GM12891 (cell line): ENCODE results near the gene CFHR3.
"Not testable (repeated sequence)": the region's sequence is repeated elsewhere in the genome, so short reads cannot be mapped to it uniquely, and the experiment has no call there.

Experiments used
- DNase-seq: peaks from one replicate; pipeline ENCODE4 v3.0.0; 2011; ENCODE audit warnings: low spot score; ENCODE audit not compliant: insufficient read length
- FAIRE-seq: peaks from 2 replicates; lab custom pipeline; 2011; peaks lifted over from hg19 to GRCh38; lab: Jason Lieb, UNC
- PAX5 ChIP-seq: IDR thresholded peaks from 2 replicates; pipeline ENCODE4 v1.6.1; 2011; ENCODE audit warnings: low read length, moderate library complexity, mild to moderate bottlenecking; ENCODE audit not compliant: insufficient read depth, severe bottlenecking
- POLR2A ChIP-seq: IDR thresholded peaks from 2 replicates; pipeline ENCODE4 v1.6.1; 2011; ENCODE audit warnings: low read depth, low read length, control low read depth
- POLR2AphosphoS5 ChIP-seq: IDR thresholded peaks from 2 replicates; pipeline ENCODE4 v1.6.1; 2011; ENCODE audit warnings: low read depth, low read length, control low read depth
- POU2F2 ChIP-seq: IDR thresholded peaks from 2 replicates; pipeline ENCODE4 v1.6.1; 2011; ENCODE audit warnings: low read depth, mild to moderate bottlenecking, control low read depth, low read length, moderate library complexity
- SPI1 ChIP-seq: IDR thresholded peaks from 2 replicates; pipeline ENCODE4 v1.6.1; 2011; ENCODE audit warnings: low read depth, low read length, control low read depth
- TAF1 ChIP-seq: IDR thresholded peaks from 2 replicates; pipeline ENCODE4 v1.6.1; 2011; ENCODE audit warnings: low read depth, low read length, control low read depth

Gene CFHR3

GRCh38 chr1:196774175-196774574, 465 bp upstream of the CFHR3 start:
- DNase-seq (no peak), FAIRE-seq (no peak)
- TF ChIP-seq PAX5 (no peak), SPI1 (no peak), POU2F2 (no peak), TAF1 (no peak), POLR2A (no peak), POLR2AphosphoS5 (no peak)

- FAIRE-seq = no peak
- TF ChIP-seq POU2F2 (no peak), TAF1 (no peak), SPI1 (no peak), POLR2A (no peak), POLR2AphosphoS5 (no peak), PAX5 (no peak)
- no peak for DNase-seq
These were observed 3.0 kb downstream of the CFHR3 start for GRCh38 chr1:196777603-196778002.

- TF ChIP-seq POU2F2 = no peak
- TF ChIP-seq SPI1 = no peak
- TF ChIP-seq TAF1 = no peak
- no peak for TF ChIP-seq PAX5
- no peak for FAIRE-seq
- DNase-seq = no peak
These were observed 4.5 kb downstream of the CFHR3 start for GRCh38 chr1:196779093-196779492.

- FAIRE-seq, DNase-seq: not testable (repeated sequence)
These were observed 16.6 kb downstream of the CFHR3 start for GRCh38 chr1:196791252-196791651.

- FAIRE-seq, DNase-seq: not testable (repeated sequence)
These were observed 19.5 kb downstream of the CFHR3 start for GRCh38 chr1:196794103-196794502.

GRCh38 chr1:196797891-196798290, 23.3 kb downstream of the CFHR3 start:
- no peak for FAIRE-seq
- no peak for TF ChIP-seq SPI1
- no peak for TF ChIP-seq POLR2A
- no peak for TF ChIP-seq POLR2AphosphoS5
- no peak for TF ChIP-seq PAX5
- TF ChIP-seq TAF1 = no peak
- no peak for TF ChIP-seq POU2F2
- DNase-seq = no peak

- DNase-seq, FAIRE-seq: not testable (repeated sequence)
These were observed 27.3 kb downstream of the CFHR3 start for GRCh38 chr1:196801920-196802319.

- FAIRE-seq (no peak), DNase-seq (no peak)
- no peak for TF ChIP-seq POU2F2
- TF ChIP-seq PAX5 = no peak
- no peak for TF ChIP-seq SPI1
- TF ChIP-seq POLR2AphosphoS5 = no peak
- no peak for TF ChIP-seq POLR2A
- TF ChIP-seq TAF1 = no peak
These were observed 34.0 kb downstream of the CFHR3 start for GRCh38 chr1:196808529-196809235.

- DNase-seq, FAIRE-seq: not testable (repeated sequence)
These were observed 42.8 kb downstream of the CFHR3 start for GRCh38 chr1:196817442-196817841.

GRCh38 chr1:196819531-196819930, 44.9 kb downstream of the CFHR3 start, which contains the start of gene CFHR1:
TSS of gene CFHR1 (plus strand) at chr1:196819731. CDS start at chr1:196819845, 114 bp downstream.
- not testable (repeated sequence) for DNase-seq
- FAIRE-seq = peak; percentile 72

- DNase-seq, FAIRE-seq: not testable (repeated sequence)
These were observed 53.2 kb downstream of the CFHR3 start for GRCh38 chr1:196827860-196828259.
